H1 (cell line): ENCODE data around the gene CDIPT. TPM values are rescaled to one million over a fixed set of nuclear protein-coding genes. Genes with fewer than 3 reads are reported as not detected.

ENCODE experiments used
- ATF2 ChIP-seq: IDR thresholded peaks from 2 replicates; pipeline ENCODE4 v1.6.1; 2012; ENCODE audit warnings: low read length, inconsistent platforms
- EP300 ChIP-seq, 2 experiments: IDR thresholded peaks; 1 replicate in 1 of 2; 2 replicates in 1 of 2; pipeline ENCODE4 v1.6.1; 2011 to 2012; ENCODE audit warnings: low read depth in 2 of 2, low read length in 2 of 2, mild to moderate bottlenecking in 2 of 2, borderline replicate concordance in 1 of 2, inconsistent platforms in 1 of 2, moderate library complexity in 1 of 2
- RNF2 ChIP-seq: fragments of 200-900, 300-1000 bp; sonication (generic); IDR thresholded peaks from 2 replicates; pipeline ENCODE4 v1.7.1; 2016; ENCODE audit warnings: borderline replicate concordance, low read depth, mild to moderate bottlenecking, antibody characterized with exemption, low read length; ENCODE audit not compliant: poor library complexity, severe bottlenecking; ENCODE audit errors: missing control alignments
- TEAD4 ChIP-seq: IDR thresholded peaks from 2 replicates; pipeline ENCODE4 v1.6.1; 2012; ENCODE audit warnings: low read depth, low read length, inconsistent platforms, mixed read lengths
- polyA plus RNA-seq, 7 experiments: library from polyadenylated mRNA; depleted of rRNA in 3 of 7; stranded (reverse) in 5 of 7; unstranded in 2 of 7; fragments of >200 nt in 5 of 7; fragments of 200-250 nt in 2 of 7; gene quantifications; 1 replicate in 5 of 7; 2 replicates in 1 of 7; 4 replicates in 1 of 7; pipeline versions ENCODE4 v1.2.1 to v1.2.3, GENCODE V29; 2011 to 2013; ENCODE audit warnings: missing spikeins in 2 of 7, mixed read lengths in 2 of 7
- total RNA-seq: library from RNA; stranded (reverse); fragmentation: NEBNext Ultra II Directional; extraction: Animal tissue kit (Norgen Biotek cat#: 25700); gene quantifications from 2 replicates; pipeline ENCODE4 v1.2.1, GENCODE V29; 2021
- TF ChIP-seq, protein P1 (sequence below): IDR thresholded peaks from 2 replicates; pipeline ENCODE4 v1.6.1; 2011; ENCODE audit warnings: low read depth, mild to moderate bottlenecking, low read length; ENCODE audit not compliant: insufficient read depth

The CDIPT gene
- total and polyA plus RNA-seq, 2 of the 8 experiments (the other 6 are each of a cell fraction or from before 2014, with no cell fraction given) = 69.2 to 140 TPM

DNA sequence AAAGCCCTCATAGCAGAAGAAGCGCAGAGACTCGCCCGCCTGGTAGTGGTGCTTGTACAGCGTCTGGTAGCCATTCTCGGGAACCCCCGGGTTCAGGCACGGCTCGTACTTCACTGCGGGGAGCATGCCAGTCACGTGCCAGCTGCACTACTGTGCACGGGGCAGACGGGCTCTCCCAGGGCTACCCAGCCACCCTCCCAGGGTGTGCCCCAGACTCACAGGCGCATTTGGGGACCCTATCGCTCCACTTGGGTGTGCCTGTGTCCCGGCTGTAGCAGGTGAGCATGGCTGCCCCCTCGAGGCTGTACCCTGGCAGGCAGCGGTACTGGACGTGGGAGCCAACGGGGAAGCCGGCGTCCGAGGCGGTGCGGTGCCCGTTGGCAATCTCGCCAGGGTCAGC is 10.3 kb upstream of the CDIPT start (continued):
- TF ChIP-seq EP300 (IDR thresholded peaks at IDR 0.05; ENCODE audit: borderline replicate concordance in 1 of 2, low read depth in 2 of 2, low read length in 2 of 2) (no peak), TEAD4 (no peak), ATF2 (no peak), RNF2 (no peak)
- TF ChIP-seq, protein P1, sequence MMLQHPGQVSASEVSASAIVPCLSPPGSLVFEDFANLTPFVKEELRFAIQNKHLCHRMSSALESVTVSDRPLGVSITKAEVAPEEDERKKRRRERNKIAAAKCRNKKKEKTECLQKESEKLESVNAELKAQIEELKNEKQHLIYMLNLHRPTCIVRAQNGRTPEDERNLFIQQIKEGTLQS = no peak
